ENCODE results near the gene MED16.

GRCh38 chr19:831407-832369, 61.3 kb downstream of the MED16 start:
- TF ChIP-seq EZH2 (IDR thresholded peaks at IDR 0.05; ENCODE audit: insufficient read depth, poor library complexity, severe bottlenecking), result no peak
- TF ChIP-seq EZH2phosphoT487 (IDR thresholded peaks at IDR 0.05; ENCODE audit: insufficient read depth, low read depth), result no peak
